Measurements from ENCODE around the gene BRD7. TPM values are rescaled to one million over a fixed set of nuclear protein-coding genes. Genes with fewer than 3 reads are reported as not detected.

BRD7 gene
- total RNA-seq (2014; rRNA removed) = 47.1 and 49.1 TPM in 2 replicates
- 24.0 TPM for polyA plus RNA-seq (2012)

DNA sequence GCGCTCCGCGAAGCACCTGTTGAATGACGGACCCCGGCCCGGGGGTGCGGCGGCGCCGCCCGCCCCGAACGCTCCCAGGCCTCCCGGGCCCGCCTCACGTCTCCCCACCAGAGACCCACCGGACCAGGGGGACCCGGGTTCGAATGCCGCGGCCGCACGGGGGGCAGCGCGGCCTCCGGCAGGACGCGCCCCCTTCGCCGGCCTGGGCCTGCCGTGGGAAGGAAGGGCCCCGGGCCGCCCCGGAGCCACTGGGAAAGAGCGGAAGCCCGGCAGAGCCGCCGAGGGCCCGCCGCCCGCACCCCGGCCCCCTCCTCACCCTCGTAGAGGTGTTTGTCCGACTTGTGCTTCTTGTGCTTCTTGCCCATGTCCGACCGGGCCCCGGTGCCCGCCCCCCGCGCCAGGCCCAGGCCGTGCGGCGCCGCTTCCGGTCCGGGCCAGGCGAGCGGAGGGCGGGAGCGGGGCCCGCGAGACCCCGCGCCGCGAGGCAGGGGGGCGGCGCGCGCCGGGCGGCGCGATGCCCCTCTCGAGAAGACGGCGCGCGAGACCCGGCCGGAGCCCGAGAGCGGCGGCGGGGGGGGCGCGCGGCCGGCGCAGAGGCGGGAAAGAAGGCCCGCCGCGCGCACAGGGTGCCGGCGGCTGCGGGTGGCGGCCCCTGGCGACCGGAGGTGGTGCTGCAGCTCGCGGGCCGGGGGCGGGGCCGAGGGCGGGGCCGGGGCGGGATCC is at the start of gene BRD7:
BRD7 (minus strand) TSS at position 579 of the 723 bp plus-strand sequence; CDS start at position 365, 214 bp downstream.
- peak; percentile 52 for DNase-seq (ENCODE audit: low read depth)

DNA sequence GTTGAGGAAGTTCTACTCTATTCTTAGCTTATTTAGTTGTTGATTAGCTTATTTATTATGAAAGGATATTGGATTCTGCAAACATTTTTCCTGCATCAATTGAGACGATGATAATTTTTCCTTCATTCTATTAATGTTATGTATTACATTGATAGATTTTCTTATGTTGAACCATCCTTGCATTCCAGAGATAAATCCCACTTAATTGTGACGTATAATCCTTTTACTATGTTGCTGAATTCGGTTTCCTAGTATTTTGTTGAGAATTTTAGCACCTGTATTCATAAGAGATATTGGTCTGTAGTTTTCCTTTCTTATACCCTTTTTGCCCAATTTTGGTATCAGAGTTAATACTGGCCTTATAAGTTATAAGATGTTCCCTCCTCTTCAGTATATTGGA is 47.6 kb upstream of the BRD7 start:
- DNase-seq (ENCODE audit: low read depth) = no peak

DNA sequence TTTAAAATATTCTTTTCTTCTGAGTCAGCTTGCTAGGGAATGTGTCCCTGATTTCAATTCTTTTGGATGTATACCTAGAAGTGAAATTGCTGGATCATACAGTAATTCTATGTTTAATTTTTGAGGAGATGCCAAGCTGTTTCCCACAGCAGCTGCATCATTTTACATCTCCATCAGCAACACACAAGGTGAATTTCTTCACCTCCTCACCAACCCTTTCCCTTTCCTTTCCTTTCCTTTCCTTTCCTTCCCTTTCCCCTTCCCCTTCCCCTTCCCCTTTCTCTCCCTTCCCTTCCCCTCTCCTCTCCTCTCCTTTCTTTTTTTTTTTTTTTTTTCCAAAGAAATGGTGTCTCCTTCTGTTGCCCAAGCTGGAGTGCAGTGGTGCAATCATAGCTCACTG is 45.4 kb upstream of the BRD7 start:
- DNase-seq (ENCODE audit: low read depth) = no peak

DNA sequence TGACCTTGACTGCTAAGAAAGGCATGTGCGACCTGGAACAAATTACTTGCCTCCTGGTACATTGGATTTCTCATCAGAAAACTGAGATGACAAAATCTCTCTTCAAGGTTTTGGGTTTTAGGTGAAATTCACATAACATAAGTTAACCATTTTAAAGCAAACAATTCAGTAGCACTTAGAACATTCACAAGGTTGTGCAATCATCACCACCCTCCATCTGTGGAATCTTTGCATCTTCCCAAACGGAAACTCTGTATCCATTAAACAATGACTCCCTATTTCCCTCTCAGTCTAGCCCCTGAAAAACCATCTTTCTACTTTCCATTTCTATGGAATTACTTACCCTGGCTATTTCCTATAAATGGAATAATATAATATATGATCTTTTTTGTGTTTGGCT is 42.2 kb upstream of the BRD7 start:
- no peak for DNase-seq (ENCODE audit: low read depth)

DNA sequence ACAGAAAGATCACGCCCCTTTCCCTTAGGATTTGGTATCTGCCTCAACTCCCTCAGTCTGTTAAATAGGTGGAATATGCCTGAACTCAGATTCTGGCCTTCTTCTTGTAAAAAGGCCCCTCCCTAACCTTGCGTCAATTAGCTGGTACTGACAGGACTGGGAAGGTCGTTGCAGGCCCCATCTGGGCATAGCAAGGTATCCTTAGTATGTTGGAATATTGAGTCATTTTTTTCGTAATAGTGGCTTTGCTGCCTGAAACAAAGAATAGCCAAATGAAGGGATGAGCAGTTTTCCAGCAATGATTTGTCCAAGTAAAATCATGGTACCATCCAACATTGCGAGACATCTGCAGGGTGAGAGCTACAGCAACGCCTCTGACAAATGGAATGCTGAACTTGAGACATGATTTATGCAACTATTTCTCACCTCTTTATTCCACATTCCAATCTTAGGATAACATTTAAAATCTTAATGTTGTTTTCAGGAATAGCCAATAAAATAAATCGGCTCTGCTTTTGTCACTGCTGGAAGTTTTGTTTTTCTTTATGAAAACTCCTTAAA is 39.3 kb upstream of the BRD7 start:
- no peak for DNase-seq (ENCODE audit: low read depth)

DNA sequence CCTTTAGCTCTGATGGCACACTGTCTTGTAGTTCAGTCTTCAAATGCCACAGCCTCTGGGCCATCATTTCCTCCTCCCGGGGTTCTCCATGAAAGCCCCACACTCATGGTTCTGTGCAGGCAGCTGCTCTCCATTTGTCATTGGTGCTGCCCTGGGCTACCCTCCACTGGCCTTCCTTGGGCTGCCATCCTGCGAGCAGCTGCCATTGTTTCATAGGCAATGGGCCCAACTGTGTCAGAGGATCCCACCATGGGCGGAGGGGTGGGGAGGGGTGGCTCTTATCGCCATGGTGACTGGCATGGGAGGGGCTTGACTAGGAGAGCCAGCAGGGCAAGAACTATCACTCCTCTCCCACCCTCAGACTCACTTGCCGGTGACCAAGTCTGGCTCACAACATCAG is 38.6 kb upstream of the BRD7 start:
- DNase-seq (ENCODE audit: low read depth) = no peak

DNA sequence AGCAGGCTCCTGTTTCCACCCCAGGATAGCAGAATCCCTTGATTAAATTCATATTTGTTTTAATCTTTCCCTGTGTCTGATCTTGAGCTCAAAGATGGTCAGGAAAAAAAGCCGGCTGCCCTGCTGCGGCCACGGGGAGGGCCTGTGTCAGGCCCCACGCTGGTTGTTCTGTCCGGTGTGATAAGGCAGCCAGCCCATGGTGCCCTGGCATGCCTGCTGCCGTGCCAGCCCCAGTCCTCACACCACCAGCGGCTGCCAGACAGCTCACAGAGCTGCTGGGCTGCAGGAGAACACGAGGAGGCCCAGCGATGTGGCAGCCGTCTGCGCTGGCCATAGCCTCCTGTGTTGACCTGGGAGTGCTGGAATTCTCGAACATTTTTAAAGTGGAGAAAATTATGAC is 34.7 kb upstream of the BRD7 start:
- DNase-seq (ENCODE audit: low read depth) = no peak

DNA sequence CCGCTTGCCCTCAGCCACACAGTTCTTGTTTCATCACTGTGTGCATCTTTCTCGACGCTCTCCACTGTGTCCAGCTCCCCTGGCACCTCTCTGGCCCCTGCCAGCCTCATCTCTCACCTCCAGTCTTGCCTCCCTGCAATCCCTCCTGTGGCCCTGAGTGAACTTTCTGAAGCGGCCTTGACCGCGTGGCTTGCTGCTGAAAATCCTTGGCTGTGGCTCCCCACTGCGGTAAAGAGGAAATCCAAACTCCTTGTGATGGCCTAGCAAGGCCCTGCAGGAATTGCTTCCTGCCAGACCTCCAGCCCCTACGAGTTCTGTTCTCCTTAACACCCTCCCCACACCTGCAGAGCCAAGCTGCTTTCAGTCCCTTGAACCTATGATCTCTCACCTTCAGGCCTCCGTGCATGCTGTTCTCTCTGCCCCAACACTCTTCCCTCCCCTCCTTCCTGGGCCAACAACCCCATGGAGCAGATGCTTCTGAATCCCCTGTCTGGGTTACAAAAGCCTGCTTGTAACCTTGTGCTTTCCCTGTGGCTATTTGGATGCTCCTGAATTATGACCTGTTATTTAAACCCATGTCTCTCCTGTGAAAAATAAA is 33.6 kb upstream of the BRD7 start:
- DNase-seq (ENCODE audit: low read depth) = no peak

DNA sequence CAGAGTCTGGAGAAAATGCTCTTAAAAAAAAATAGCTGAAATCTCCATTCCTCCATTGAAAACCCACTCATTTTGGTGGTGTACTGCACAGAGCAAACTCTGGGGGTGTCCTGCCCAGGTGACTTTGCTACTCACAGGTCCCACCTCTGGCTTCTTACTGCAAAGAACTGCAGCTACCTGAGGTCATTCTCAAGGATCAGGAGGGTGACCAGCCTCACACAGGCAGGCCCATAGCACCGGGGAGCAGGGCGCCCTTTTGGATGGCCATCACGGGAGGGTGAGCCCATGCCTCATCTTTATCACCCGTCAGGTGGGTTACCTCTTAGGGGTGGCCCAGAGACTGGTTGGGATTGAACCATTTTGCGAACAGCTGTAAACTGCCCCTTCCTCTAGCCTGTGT is 32.6 kb upstream of the BRD7 start:
- no peak for DNase-seq (ENCODE audit: low read depth)

DNA sequence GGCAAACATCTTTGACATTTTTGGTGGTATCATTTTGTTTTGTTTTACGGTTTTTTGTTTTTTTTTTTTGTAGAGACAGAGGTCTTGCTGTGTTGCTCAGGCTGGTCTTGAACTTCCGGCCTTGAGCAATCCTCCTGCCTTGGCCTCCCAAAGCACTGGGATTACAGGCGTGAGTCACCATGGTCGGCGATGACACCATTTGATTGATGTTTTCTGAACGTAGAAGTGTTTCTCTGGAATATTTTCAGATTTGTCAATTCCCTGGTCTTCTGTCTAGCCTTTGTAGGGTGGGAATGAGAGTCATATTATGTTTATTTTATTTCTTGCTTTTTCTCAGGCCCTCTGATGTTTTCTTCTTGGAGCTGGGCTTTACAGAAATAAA is 32.2 kb upstream of the BRD7 start:
- no peak for DNase-seq (ENCODE audit: low read depth)

DNA sequence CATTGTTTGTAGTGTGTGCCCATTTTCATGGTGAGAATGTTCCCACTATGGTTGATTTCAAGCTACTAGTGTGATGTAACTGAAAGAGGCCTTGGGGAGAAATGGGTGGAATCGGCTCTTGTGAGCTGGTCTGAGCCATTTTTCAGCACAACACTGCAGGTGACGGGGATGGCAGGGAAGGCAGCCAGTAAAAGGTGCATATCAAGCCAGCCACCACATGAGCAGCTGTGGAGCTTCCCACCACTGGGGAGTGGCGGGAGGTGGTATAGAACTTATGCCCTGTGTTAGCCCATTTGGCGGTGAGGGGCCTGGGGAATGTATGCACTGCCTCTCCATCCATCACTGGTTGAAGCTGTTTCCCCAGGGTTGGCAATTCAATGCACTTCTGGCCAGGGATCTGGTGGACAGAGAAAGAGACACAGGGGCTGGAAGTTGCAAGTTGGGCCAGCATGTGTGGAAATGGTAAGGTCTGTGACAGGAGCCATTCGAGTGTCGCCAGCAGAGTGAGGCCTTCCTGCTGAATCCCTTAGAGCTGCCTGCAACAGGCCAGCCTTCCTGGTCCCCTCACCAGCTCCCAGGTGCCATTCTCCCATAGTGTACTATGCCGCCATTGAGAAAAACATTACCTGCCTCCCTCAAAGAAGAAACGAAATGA is 31.7 kb upstream of the BRD7 start:
- DNase-seq (ENCODE audit: low read depth) = no peak

DNA sequence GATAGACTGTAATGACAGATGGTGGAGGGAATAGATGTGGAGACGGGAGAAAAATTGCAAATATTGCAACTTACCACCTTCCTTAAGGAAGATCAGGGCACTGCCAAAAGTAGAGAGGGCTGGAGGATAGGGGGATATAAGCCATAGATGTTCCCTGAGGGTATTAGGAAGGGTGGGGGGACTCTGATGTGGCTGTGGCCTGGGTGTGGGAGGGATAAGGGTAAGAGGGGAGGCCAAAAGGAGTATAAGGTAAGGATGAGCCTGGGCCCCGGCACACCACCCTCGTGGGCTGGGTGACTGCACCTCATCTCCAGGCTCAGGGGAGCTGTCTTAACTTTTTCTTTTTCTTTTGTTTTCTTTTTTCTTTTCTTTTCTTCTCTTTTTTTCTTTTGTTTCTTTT is 30.6 kb upstream of the BRD7 start:
- no peak for DNase-seq (ENCODE audit: low read depth)

DNA sequence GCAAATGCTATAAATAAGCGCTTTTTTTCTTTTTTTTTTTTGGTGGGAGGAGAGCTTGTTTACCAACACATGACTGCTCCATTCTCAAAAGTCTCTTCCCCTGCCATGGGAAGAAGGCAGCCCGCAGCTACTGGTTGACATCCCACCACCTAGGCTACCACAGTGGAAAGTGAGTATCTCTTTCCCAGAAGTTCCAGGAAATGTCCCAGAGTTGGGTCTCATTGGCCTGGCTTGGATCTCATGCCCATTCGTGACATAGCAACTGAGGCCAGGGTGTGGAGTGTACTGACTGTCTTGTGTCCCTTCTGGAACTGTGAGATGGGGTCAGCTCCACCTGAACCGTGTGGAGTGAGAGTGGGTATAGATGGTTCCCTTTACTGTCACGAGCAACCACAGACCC is 29.5 kb upstream of the BRD7 start:
- DNase-seq (ENCODE audit: low read depth) = no peak

DNA sequence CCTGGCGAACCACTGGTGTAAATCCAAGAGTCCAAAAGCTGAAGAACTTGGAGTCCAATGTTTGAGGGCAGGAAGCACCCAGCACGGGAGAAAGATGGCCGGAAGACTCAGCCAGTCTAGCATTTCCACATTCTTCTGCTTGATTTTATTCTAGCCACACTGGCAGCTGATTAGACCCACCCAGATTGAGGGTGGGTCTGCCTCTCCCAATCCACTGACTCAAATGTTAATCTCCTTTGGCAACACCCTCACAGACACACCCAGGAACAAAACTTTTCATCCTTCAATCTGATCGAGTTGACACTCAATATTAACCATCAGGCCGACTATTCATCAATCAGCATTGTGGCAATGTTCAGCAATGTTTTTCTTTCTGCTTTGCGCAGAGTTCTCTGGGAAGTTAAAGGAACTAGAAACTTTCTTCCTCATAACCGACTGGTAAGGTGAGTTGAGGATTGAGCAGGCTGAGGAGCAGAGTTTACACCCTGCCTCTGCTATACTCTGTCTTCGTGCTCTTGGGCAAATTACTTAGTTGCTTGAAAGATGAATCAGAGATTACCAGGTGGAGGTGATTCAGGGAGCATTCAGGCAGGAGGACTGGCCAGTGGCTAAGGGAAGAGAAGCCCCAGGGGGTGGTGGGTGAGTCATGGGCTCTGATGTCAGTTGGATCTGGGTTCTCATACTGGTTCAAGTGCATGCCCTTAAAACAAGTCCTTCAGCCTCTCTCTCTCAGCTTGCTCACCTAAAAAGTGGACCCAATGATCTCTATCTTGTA is 28.2 kb upstream of the BRD7 start:
- DNase-seq (ENCODE audit: low read depth) = peak; percentile 14

DNA sequence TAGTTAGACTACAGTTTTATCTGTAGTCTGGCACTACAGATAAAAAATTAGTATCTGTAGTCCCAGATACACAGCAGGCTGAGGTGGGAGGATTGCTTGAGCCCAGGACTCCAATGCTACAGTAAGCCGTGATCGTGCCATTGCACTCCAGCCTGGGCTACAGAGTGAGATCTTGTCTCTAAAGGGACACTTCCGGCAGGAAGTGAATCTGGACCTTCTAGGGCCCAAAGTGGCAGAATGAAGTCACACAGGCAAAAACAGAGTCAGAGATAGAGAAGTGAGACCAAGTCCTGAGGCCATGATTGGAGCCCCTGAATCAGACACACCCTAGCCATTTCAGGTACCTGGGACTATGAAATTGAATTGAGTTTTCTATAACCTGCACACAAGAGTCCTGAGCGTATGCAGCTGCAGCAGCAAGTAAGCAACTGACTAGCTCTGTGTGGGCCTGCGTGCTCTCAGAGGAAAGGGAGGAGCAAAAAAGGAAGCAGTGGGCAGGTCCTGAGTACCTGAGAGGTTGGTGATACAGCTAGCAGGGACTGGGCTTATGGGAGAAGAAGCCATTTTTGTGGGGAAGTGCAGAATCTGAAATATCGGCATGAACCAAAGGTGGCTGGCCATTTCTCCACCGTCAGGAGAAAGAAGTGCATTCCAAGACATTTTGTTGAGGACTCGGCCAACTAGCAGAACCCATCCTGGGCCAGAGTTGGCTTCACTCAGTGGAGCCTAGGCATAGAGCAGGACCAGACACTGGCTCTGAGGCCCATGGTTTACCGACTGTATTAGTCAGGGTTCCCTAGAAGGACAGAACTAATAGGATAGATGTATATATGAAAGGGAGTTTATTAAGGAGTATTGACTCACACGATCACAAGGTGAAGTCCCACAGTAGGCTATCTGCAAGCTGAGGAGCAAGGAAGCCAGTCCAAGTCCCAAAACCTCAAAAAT is 27.2 kb upstream of the BRD7 start:
- DNase-seq (ENCODE audit: low read depth) = no peak

DNA sequence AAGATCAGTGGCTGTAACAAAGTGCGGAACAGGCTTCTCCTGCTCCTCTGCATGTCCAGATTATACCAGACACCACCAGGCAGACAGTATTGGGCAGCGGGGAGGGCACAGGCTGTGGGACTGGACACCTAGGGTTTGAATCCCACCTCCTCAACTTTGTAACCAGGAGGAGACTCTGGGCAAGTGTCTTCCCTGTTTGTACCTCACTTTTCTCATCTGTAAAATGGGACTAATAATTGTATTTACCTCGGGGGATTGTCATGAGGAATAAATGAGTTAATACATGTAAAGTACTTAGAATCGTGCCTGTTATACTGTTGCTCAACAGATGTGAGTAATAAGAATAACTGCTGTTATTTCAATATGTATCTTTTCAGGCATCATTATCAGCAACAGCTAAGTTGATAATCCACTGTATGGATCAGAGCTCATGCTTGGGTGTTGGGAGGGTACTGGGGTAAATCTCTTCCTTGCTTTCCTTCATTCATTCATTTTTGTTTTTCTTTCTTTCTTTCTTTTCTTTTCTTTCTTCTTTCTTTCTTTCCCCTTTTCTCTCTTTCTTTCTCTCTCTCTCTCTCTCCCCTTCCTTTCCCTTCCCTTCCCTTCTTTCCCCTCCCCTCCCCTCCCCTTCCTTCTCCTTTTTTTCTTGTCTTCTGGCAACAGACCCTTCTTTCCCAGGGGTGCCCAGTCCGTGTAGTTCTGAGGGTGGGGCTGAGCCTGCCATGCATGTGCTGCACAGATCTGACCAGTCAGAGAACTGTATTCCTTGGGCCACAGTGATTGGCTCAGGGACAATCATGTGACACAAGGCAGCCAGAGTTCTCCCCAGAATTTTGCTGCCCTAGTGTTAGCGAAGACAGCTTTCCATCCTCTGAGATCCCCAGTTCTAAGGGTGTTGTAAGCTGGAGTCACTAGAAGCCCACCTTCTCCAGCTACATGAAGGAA is 25.3 kb upstream of the BRD7 start:
- no peak for DNase-seq (ENCODE audit: low read depth)

DNA sequence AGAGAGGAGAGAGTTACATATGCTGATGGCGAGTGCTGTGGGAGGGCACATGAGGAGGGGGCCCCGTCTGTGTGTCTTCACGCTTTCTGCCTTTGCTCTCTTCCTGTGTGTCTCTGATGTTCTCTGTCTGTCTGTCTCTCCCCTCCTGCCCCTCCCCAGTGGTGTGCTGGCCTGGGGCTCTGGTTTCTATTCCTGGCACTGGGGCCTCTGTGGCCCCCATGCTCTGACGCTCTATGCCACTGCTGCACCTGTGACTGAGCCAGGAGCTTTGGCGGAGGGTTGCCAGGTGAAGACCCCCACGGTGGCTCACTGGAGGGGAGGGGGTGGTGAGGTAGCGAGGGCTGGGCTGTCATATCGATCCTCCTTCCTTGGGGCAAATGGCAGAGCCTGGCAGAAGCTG is 24.6 kb upstream of the BRD7 start:
- no peak for DNase-seq (ENCODE audit: low read depth)

DNA sequence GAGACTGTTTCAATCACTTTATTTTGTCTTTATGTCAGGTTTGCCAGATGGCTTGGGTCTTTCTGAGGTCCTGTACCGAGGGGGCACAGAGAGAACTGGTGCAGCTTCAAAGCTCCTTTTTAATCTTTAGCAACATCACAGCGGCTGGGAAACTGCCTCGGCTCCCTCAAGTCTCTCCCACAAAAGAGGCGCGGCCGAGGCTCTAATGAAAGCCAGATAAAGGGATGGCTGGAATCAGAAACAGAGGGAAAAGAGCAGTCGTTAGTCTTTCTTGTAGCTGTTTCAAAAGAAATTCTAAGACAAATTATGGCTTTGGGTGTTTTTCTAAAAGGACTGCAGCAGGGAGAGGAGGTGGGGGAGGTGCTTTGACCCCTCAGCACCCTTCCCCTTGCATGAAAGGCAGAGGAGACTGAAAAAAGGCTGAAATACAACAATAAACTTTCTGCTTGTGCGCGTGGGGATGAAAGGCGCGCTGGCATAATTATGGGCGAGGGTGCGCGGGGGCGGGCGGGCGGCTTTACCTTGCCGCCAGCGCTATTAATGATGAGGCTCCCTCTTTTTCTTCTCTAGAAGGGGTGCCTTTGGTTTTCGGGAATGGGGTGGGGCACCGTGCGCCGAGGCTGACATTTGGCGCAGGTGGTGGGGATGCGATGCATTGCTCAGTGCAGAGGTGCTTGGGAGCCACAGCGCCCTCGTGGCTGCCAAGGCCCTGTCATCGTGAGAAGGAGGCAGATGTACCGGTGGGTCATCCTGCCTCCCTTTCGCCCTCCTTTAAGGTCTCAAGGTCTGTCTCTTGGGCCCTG is 22.3 kb upstream of the BRD7 start:
- DNase-seq (ENCODE audit: low read depth) = no peak

DNA sequence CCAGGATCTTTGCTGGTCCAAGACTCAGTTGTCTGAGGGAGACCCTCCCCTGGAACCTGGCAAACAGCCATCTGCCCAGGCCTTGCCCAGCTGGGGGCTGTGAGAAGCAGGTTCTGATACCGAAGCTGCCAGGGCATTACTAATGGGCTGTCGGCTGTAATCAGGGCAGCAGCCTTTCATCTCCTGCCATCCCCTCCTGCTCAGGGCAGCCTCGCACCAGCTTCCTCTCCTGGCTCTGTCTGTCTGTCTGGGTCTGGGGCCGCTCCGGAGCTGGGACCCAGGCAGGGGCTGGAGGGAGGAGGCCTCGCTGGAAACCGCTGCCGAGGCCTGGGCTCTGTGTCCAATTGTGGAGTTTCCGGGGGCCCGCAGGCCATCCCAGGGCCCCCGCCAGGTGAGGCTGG is 21.6 kb upstream of the BRD7 start:
- DNase-seq (ENCODE audit: low read depth) = no peak

All from LHCN-M2 (cell line).